ENCODE data around the gene SLC5A6.

- TF ChIP-seq CTCF (IDR thresholded peaks at IDR 0.05; ENCODE audit: low read depth, low read length) (no peak), POLR2A (IDR thresholded peaks at IDR 0.05; ENCODE audit: extremely low read depth, insufficient read length) (no peak)
These were observed 2.9 kb upstream of the SLC5A6 start for GRCh38 chr2:27214941-27215340.

Measured in NB4 (cell line).